HG02943 (cell line): ENCODE results near the gene ZNF639.

Experiments
- ATAC-seq: cut with Tn5 transposase; IDR thresholded peaks from one replicate; pipeline ENCODE4 v1.9.1; 2021; ENCODE audit warnings: mild to moderate bottlenecking, low read depth, moderate library complexity; ENCODE audit not compliant: unreplicated experiment

The ZNF639 gene

GRCh38 chr3:179309225-179310078 is 13.4 kb upstream of the ZNF639 start:
- peak; percentile 77 for ATAC-seq

- no peak for ATAC-seq
These were observed 4.0 kb upstream of the ZNF639 start for GRCh38 chr3:179318876-179319275.

- ATAC-seq = no peak
These were observed 1.1 kb upstream of the ZNF639 start for GRCh38 chr3:179321668-179322285.

GRCh38 chr3:179323197-179324110 is 623 bp downstream of the ZNF639 start:
- peak; percentile 36 for ATAC-seq

DNA sequence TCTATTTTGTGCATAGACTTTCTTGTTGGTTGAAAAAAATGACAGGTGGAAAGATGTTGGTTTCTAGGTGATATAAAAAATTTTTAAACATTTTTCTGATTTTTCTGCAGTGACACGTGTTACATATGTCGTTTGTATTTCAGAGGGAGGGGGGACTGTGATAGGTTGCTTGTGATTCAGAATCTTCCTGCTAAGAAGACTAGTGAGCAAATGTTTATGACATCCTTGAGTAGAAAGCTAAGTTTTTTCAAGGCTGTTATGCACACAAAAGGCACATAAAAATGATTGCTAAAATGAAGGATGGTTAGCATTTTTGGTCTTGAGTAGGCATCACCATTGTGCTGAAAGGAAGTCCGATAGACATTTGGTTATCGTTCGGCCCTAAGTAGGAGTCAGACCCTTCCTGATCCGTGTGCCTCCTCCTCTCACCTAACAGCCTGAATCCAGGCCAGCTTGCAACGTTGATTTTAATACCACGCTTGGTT is 1.5 kb downstream of the ZNF639 start:
- ATAC-seq = no peak

GRCh38 chr3:179330438-179330837 is 7.6 kb downstream of the ZNF639 start:
- no peak for ATAC-seq

DNA sequence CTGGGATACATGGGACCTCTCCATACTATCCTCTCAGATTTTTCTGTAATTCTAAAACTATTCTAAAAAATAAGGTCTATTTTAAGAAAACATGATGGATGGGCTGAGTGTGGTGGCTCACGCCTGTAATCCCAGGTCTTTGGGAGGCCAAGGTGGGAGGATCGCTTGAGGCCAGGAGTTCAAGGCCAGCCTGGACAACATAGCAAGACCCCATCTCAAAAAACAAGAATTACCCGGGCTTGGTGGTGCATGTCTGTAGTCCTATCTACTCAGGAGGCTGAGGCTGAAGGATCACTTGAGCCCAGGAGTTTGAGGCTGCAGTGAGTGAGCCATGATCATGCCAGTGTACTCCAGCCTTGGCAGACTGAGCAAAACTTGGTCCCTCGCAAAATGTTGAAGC is 9.4 kb downstream of the ZNF639 start:
- ATAC-seq = no peak

- ATAC-seq = no peak
These were observed 10.3 kb downstream of the ZNF639 start for GRCh38 chr3:179333084-179333483.

- ATAC-seq = no peak
These were observed 13.6 kb downstream of the ZNF639 start for GRCh38 chr3:179336345-179336929.

DNA sequence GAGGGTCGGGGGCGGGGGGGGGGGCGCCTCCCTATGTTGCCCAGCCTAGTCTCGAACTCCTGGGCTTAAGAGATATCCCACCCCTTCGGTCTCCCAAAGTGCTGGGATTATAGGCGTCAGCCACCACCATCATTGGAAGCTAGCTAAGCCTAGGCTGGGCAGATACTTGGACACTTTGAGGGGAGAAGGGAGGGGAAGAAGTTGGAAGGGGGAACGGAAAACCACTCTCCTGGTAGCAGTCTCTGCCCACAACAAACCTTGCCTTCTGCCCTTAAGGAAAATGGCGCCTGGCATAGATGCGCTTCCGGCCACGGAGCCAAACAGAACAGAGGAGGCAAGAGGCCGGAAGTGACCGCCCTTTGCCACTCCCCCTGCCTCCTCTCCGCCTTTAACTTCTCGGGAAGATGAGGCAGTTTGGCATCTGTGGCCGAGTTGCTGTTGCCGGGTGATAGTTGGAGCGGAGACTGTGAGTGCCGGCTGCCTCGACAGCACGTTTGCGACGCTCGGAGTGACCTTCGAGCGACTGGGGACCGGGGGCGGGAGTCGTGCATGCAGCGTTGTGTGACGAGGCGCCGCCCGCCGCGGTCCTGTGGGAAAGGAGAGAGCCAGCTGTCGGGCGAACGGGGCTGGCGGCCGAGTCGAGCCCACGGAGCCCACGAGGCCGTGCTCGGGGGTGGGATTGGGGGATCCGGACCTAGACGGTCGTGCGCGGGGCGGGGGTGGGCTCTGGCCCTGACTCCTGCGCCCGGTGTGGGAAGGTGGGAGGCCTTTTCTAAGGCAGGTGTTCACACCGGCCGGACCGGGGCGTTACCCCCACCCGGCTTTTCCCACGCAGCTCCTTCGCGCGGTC is 24.7 kb downstream of the ZNF639 start, which contains the start of gene MFN1:
Gene MFN1, plus strand, starts transcription at position 365 of the 850 bp plus-strand sequence. CDS start 1,143 bp downstream, outside the sequence.
- ATAC-seq = peak; percentile 95

GRCh38 chr3:179348325-179349013 is 25.6 kb downstream of the ZNF639 start:
- ATAC-seq = peak; percentile 37

- ATAC-seq = no peak
These were observed 33.2 kb downstream of the ZNF639 start for GRCh38 chr3:179355996-179356395.

GRCh38 chr3:179363332-179363731 is 40.5 kb downstream of the ZNF639 start:
- ATAC-seq = no peak

DNA sequence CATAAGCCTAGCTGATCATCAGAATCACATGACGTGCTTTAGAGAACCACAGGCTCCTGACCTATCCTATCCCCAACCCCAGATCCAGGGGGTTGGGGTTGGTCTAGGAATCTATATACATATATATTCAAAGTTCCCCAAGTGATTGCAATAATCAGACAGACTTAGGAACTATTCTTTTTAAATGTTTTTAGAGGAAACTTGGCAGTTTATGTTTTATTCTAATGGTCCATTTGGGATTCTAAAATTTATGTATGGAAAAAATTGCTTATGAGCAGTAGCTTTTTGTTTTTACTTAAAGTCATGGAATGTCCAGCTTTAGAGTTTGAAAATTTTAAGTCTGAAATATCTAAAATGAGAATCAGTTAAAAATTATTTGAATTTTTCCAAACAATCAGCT is 46.8 kb downstream of the ZNF639 start:
- ATAC-seq = no peak

GRCh38 chr3:179373938-179374337 is 51.1 kb downstream of the ZNF639 start:
- ATAC-seq = no peak

- no peak for ATAC-seq
These were observed 52.5 kb downstream of the ZNF639 start for GRCh38 chr3:179375091-179375999.

DNA sequence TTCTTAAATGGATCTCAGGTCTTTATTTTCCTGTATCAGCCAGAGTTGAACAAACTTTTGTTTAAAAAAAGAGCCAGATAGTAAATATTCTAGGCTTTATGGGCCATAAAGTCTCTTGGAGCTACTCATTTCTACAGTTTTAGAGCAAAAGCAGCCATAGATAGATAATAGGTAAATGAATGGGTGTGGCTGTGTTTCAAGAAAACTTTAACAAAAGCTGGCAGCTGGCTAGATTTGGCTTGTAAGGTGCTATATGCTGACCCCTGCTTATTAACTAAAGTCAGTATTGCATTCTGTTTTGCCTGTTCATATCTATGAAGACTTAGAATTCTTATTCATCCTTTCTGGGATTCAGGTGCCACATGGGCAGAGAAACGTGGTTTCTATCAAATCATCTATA is 53.6 kb downstream of the ZNF639 start:
- ATAC-seq = no peak
